PC-3 (cell line): ENCODE data around the gene HSF2BP.
"Not testable (repeated sequence)": the region's sequence is repeated elsewhere in the genome, so short reads cannot be mapped to it uniquely, and the experiment has no call there.

Source experiments
- EZH2 ChIP-seq: fragments of 300-600 bp; sonication (generic); IDR thresholded peaks from one replicate; pipeline ENCODE4 v1.6.1; 2017; ENCODE audit warnings: antibody characterized with exemption, mild to moderate bottlenecking, low read length; ENCODE audit not compliant: unreplicated experiment
- EZH2phosphoT487 ChIP-seq: fragments of 300-600 bp; sonication (generic); IDR thresholded peaks from 2 replicates; pipeline ENCODE4 v1.6.1; 2018; ENCODE audit warnings: mild to moderate bottlenecking, antibody characterized with exemption, low read length, borderline replicate concordance
- TF ChIP-seq, protein P1 (sequence below): fragments of 300-600 bp; sonication (generic); conservative IDR thresholded peaks from 2 replicates; pipeline ENCODE4 v1.5.1; 2017; ENCODE audit warnings: antibody characterized with exemption, low read depth, mild to moderate bottlenecking, low read length

DNA sequence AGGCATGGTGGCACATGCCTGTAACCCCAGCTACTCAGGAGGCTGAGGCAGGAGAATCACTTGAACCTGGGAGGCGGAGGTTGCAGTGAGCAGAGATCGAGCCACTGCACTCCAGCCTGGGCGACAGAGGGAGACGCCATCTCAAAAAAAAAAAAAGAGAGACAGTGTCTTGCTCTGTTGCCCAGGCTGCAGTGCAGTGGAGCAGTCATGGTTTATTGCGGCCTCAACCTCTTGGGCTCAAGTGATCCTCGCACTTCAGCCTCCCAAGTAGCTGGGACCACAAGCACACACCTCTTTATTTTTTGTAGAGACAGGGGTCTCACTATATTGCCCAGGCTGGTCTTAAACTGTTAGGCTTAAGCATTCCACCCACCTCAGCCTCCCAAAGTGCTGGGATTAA, 21.1 kb upstream of the HSF2BP start:
- TF ChIP-seq, protein P1, sequence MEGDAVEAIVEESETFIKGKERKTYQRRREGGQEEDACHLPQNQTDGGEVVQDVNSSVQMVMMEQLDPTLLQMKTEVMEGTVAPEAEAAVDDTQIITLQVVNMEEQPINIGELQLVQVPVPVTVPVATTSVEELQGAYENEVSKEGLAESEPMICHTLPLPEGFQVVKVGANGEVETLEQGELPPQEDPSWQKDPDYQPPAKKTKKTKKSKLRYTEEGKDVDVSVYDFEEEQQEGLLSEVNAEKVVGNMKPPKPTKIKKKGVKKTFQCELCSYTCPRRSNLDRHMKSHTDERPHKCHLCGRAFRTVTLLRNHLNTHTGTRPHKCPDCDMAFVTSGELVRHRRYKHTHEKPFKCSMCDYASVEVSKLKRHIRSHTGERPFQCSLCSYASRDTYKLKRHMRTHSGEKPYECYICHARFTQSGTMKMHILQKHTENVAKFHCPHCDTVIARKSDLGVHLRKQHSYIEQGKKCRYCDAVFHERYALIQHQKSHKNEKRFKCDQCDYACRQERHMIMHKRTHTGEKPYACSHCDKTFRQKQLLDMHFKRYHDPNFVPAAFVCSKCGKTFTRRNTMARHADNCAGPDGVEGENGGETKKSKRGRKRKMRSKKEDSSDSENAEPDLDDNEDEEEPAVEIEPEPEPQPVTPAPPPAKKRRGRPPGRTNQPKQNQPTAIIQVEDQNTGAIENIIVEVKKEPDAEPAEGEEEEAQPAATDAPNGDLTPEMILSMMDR, result not testable (repeated sequence)
- TF ChIP-seq EZH2, EZH2phosphoT487: not testable (repeated sequence)
